Measurements from ENCODE around the gene CYB5R4.

CYB5R4 gene

DNA sequence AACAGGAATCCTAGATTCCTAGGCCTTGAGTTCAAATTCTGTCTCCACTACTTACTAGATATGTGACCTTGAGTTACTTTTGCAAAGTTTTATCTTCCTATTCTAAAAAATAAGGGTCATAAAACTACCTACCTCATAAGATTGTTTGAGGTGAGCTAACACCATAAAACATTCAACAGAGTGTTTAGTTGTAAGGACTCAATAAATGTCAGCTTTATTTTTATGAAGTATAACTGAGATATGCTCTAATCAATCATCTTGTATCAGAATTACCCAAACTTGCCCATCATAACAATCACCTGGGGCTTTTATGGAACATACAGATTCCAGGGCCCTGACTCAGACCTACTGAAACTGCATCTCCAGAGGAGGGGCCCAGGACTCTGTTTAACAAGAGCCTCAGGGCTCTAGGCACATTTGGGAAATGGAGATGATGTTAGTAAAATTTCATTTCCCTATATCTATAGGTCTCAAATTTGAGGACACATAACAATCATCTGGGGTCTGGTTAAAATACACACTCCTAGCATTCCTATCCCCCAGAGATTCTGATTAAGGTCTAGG, 138.6 kb downstream of the CYB5R4 start:
- H3K4me3 ChIP-seq (ENCODE audit: low read length): no peak overlapping the region

DNA sequence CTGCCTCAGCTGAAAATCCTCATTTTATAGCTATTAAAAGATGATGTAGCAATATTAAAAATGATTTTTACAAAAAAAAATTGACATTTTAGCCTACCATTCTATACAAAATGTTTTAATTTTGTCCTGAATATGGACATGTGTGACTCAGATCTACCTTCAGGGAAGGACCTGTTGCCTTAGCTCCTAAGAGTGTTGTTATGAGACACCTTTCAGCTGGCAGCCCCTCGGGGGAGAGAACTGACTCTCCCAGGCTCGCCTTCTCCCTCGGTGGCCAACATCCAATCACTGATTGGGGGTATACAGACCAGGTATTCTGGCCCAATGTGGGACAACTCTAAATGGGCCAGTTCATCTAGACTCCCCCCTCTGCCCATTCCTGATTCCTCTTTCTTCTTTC, 141.6 kb downstream of the CYB5R4 start:
- no peak for DNase-seq (ENCODE audit: low read depth)
- no peak overlapping the region for H3K4me3 ChIP-seq (ENCODE audit: low read length)
- TF ChIP-seq, protein P1, sequence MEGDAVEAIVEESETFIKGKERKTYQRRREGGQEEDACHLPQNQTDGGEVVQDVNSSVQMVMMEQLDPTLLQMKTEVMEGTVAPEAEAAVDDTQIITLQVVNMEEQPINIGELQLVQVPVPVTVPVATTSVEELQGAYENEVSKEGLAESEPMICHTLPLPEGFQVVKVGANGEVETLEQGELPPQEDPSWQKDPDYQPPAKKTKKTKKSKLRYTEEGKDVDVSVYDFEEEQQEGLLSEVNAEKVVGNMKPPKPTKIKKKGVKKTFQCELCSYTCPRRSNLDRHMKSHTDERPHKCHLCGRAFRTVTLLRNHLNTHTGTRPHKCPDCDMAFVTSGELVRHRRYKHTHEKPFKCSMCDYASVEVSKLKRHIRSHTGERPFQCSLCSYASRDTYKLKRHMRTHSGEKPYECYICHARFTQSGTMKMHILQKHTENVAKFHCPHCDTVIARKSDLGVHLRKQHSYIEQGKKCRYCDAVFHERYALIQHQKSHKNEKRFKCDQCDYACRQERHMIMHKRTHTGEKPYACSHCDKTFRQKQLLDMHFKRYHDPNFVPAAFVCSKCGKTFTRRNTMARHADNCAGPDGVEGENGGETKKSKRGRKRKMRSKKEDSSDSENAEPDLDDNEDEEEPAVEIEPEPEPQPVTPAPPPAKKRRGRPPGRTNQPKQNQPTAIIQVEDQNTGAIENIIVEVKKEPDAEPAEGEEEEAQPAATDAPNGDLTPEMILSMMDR (IDR thresholded peaks at IDR 0.05; ENCODE audit: insufficient read depth, low read depth, low read length, missing control alignments): no peak

More for the DNA sequence above, 138.6 kb downstream of the CYB5R4 start:
- TF ChIP-seq, protein P1 (IDR thresholded peaks at IDR 0.05; ENCODE audit: insufficient read depth, low read depth, low read length, missing control alignments): no peak
- no peak for DNase-seq (ENCODE audit: low read depth)

DNA sequence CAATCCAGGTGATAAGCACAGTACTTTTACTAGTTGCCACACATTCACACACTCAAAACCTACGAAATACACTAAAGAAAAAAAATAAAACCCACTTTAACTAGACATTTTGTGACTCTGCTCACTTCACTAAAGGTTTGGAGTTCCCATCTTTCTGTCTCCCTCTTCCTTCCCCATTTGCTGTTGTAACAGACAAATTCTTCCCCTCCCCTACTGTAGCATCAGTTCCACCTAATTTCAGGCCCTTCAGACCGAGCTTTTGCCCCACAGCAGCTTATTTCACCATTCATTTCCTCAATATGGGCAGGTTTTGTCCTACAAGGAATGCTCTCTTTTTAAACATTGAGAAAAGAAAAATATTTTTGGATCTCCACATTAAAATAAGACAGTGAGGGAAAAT, 142.7 kb downstream of the CYB5R4 start:
- no peak for DNase-seq (ENCODE audit: low read depth)
- no peak overlapping the region for H3K4me3 ChIP-seq (ENCODE audit: low read length)
- TF ChIP-seq, protein P1 (IDR thresholded peaks at IDR 0.05; ENCODE audit: insufficient read depth, low read depth, low read length, missing control alignments): no peak

DNA sequence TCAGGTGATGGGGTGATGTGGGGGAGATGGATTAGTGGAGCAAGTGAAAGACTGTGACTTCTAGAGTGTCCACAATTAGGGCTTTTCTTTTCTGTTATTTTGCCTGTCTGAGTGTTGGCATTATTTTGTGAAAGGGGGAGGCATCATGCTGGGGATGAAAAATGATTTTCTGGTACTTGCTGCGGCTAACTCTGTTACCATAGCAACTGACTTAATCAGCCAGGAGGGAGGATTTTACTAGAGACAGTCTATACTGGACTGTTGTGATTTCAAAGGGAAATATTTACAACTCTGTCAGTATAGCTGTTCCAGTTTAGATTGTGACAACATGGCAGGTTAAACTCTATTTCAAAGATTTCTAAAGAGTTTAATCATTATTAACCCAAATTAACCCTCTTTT, 143.6 kb downstream of the CYB5R4 start:
- DNase-seq (ENCODE audit: low read depth): no peak
- H3K4me3 ChIP-seq (ENCODE audit: low read length): no peak overlapping the region
- TF ChIP-seq, protein P1 (IDR thresholded peaks at IDR 0.05; ENCODE audit: insufficient read depth, low read depth, low read length, missing control alignments): no peak

DNA sequence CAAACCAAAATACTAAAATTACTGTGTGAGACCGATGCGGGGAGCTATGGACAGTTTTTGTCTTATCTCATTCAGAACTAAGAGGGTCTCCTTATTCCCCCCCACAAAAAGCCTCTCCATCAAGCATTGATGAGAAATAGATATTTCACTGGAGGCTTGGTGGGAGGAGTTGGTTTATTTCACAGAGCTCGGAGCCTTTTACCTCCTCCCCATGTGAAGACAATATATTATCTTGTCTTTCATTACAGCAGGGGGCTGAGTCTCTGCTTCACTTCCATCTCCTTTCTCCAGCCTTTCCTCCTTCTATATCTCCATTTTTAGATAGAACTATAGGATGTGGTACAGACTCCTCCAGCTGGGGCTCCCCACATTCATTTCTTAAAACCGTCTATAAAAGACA, 144.2 kb downstream of the CYB5R4 start:
- TF ChIP-seq, protein P1 (IDR thresholded peaks at IDR 0.05; ENCODE audit: insufficient read depth, low read depth, low read length, missing control alignments): no peak
- no peak for DNase-seq (ENCODE audit: low read depth)
- H3K4me3 ChIP-seq (ENCODE audit: low read length): no peak overlapping the region

DNA sequence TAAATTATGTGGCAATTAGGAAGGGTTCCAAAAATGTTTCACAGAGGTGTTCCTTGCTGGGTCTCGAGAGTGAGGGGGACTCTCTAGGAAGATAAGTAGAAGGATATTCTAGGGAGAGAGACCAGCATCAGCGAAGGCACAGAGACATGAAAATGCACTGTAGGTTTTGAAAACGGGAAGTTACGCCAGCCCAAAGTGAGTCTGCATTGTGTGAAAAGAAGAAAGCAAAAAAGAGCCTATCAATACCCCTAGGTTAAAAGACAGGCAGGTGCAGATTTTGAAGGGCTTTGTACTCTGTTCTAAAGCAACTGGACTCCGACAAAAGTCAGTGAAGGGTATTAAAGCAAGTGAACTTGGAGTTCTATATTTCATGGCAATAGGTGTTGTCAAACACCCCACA, 148.4 kb downstream of the CYB5R4 start:
- no peak overlapping the region for H3K4me3 ChIP-seq (ENCODE audit: low read length)
- no peak for DNase-seq (ENCODE audit: low read depth)
- TF ChIP-seq, protein P1 (IDR thresholded peaks at IDR 0.05; ENCODE audit: insufficient read depth, low read depth, low read length, missing control alignments): no peak

DNA sequence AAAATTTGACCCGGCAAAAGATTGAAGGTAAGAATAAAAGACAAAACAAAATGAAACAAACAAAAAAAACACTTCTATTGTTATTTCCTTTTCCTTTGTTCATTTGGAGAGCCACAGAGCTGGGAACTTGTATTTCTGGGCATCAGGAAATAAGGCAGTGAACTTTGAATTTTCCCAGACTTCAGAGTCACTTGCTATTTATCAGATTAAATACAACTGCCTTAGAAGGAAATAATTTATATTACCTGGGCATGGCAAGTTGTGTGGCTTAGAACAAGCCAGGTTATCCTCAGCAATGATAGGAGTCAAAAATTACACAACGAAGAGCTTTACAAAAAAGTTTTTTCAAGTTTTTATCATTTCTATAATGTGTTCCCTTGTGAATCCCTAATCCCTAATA, 153.9 kb downstream of the CYB5R4 start:
- no peak overlapping the region for H3K4me3 ChIP-seq (ENCODE audit: low read length)
- TF ChIP-seq, protein P1 (IDR thresholded peaks at IDR 0.05; ENCODE audit: insufficient read depth, low read depth, low read length, missing control alignments): no peak
- DNase-seq (ENCODE audit: low read depth): no peak

Measured in epithelial cell of esophagus (primary cell).